SK-N-SH (cell line): ENCODE data around the gene UCP3. TPM values are rescaled to one million over a fixed set of nuclear protein-coding genes. Genes with fewer than 3 reads are reported as not detected.

ENCODE experiments used
- CTCF ChIA-PET: fragments of 300-600, 350-600 bp; formaldehyde crosslinking; extraction: SDS; loops from one replicate; lab custom pipeline; 2021; lab: Yijun Ruan, JAX
- POLR2A ChIA-PET: fragments of 350-600 bp; sonication (Branson Sonifier 250); formaldehyde crosslinking; extraction: SDS; loops from one replicate; lab custom pipeline; 2020; ENCODE audit warnings: antibody characterized with exemption, inconsistent platforms; lab: Yijun Ruan, JAX
- DNase-seq: peaks from one replicate; pipeline ENCODE4 v3.0.0; 2012
- H2AFZ ChIP-seq: fragments of 200-600 bp; sonication (generic); 2 replicates; pipeline ENCODE4 v1.8.1; 2016; ENCODE audit warnings: antibody characterized with exemption, mild to moderate bottlenecking, low read depth
- H3F3A ChIP-seq: fragments of 200-600 bp; sonication (generic); replicated peaks from 2 replicates; pipeline ENCODE3; 2016; ENCODE audit warnings: antibody characterized with exemption, mild to moderate bottlenecking; ENCODE audit not compliant: insufficient read depth
- H3K27ac ChIP-seq, 2 experiments: fragments of 200-500 bp in 1 of 2; fragments of 200-600 bp in 1 of 2; sonication (Bioruptor generic) in 1 of 2; sonication (generic), shearing (Covaris generic) in 1 of 2; 2 replicates each; pipeline versions ENCODE4 v1.5.1 to v1.6.1; 2014 to 2016; ENCODE audit warnings: low read depth in 2 of 2, inconsistent platforms in 1 of 2, low read length in 1 of 2, mild to moderate bottlenecking in 1 of 2, mixed read lengths in 1 of 2
- H3K27me3 ChIP-seq: fragments of 200-600 bp; sonication (generic), shearing (Covaris generic); 2 replicates; pipeline ENCODE4 v1.6.1; 2016; ENCODE audit warnings: mixed run types; ENCODE audit not compliant: insufficient read depth
- H3K36me3 ChIP-seq, 2 experiments: fragments of 200-500 bp in 1 of 2; fragments of 200-600 bp in 1 of 2; sonication (Bioruptor generic) in 1 of 2; sonication (generic) in 1 of 2; replicated peaks in 1 of 2; 2 replicates each; pipeline versions ENCODE3 to v1.5.1; 2014 to 2016; ENCODE audit warnings: low read length in 1 of 2, mild to moderate bottlenecking in 1 of 2; ENCODE audit not compliant: insufficient read depth in 2 of 2, control insufficient read depth in 1 of 2
- H3K4me1 ChIP-seq, 2 experiments: fragments of 200-500 bp in 1 of 2; fragments of 200-600 bp in 1 of 2; sonication (Bioruptor generic) in 1 of 2; sonication (generic), shearing (Covaris generic) in 1 of 2; 2 replicates each; pipeline versions ENCODE4 v1.5.1 to v1.6.1; 2014 to 2016; ENCODE audit warnings: low read depth in 1 of 2, low read length in 1 of 2, mixed run types in 1 of 2; ENCODE audit not compliant: insufficient read depth in 2 of 2, control insufficient read depth in 1 of 2
- H3K4me2 ChIP-seq: fragments of 200-600 bp; sonication (generic), shearing (Covaris generic); 2 replicates; pipeline ENCODE4 v1.6.1; 2017; ENCODE audit warnings: mixed run types
- H3K4me3 ChIP-seq, 2 experiments: fragments of 200-500 bp in 1 of 2; fragments of 200-600 bp in 1 of 2; sonication (Bioruptor generic) in 1 of 2; sonication (generic), shearing (Covaris generic) in 1 of 2; 2 replicates each; pipeline versions ENCODE4 v1.5.1 to v1.8.1; 2014 to 2016; ENCODE audit warnings: low read depth in 2 of 2, inconsistent platforms in 1 of 2, low read length in 1 of 2, mild to moderate bottlenecking in 1 of 2, mixed read lengths in 1 of 2, moderate library complexity in 1 of 2
- H3K79me2 ChIP-seq: fragments of 200-600 bp; sonication (generic); 2 replicates; pipeline ENCODE4 v1.8.1; 2017; ENCODE audit warnings: mild to moderate bottlenecking; ENCODE audit not compliant: insufficient read depth
- H3K9ac ChIP-seq: fragments of 200-600 bp; sonication (generic); 2 replicates; pipeline ENCODE4 v1.6.1; 2017; ENCODE audit warnings: mixed run types
- H3K9me2 ChIP-seq: fragments of 200-600 bp; sonication (generic); 2 replicates; pipeline ENCODE4 v1.6.1; 2017; ENCODE audit warnings: mixed run types
- H3K9me3 ChIP-seq: fragments of 200-600 bp; sonication (generic); 2 replicates; pipeline ENCODE4 v1.6.1; 2017; ENCODE audit warnings: mixed run types, mild to moderate bottlenecking, moderate library complexity
- H4K20me1 ChIP-seq: fragments of 200-600 bp; sonication (generic); 2 replicates; pipeline ENCODE4 v1.6.1; 2017; ENCODE audit warnings: mild to moderate bottlenecking, mixed run types; ENCODE audit not compliant: insufficient read depth
- FOSL2 ChIP-seq: IDR thresholded peaks from 2 replicates; pipeline ENCODE4 v1.4.0; 2012; ENCODE audit warnings: low read depth, mild to moderate bottlenecking, moderate library complexity, borderline replicate concordance
- FOXM1 ChIP-seq: IDR thresholded peaks from 2 replicates; pipeline ENCODE4 v1.4.0; 2012; ENCODE audit warnings: low read depth, mild to moderate bottlenecking
- GATA2 ChIP-seq: sonication (generic); formaldehyde crosslinking; IDR thresholded peaks from 2 replicates; pipeline ENCODE4 v1.5.0; 2020; ENCODE audit warnings: mild to moderate bottlenecking, missing genetic modification reagents
- MXI1 ChIP-seq: IDR thresholded peaks from 2 replicates; pipeline ENCODE4 v1.6.1; 2012; ENCODE audit warnings: mild to moderate bottlenecking, low read depth, low read length, improper control_type of control experiment
- NFIC ChIP-seq: IDR thresholded peaks from 2 replicates; pipeline ENCODE4 v1.4.0; 2012; ENCODE audit warnings: borderline replicate concordance
- NRF1 ChIP-seq: IDR thresholded peaks from 2 replicates; pipeline ENCODE4 v1.6.1; 2012; ENCODE audit warnings: low read depth, mild to moderate bottlenecking, low read length
- RFX5 ChIP-seq: IDR thresholded peaks from 2 replicates; pipeline ENCODE4 v1.6.1; 2012; ENCODE audit warnings: mild to moderate bottlenecking, improper control_type of control experiment, low read length
- TAF1 ChIP-seq: IDR thresholded peaks from 2 replicates; pipeline ENCODE4 v1.6.1; 2012; ENCODE audit warnings: low read depth, mild to moderate bottlenecking, low read length, moderate library complexity, borderline replicate concordance
- USF2 ChIP-seq: fragments of 150-350 bp; IDR thresholded peaks from 2 replicates; pipeline ENCODE4 v1.6.1; 2017; ENCODE audit warnings: antibody characterized with exemption, low read length, low read depth, borderline replicate concordance
- YY1 ChIP-seq: IDR thresholded peaks from 2 replicates; pipeline ENCODE4 v1.4.0; 2012; ENCODE audit warnings: low read depth, mild to moderate bottlenecking
- WGBS: methylation state at CpG from one replicate; pipeline ENCODE4 v1.1.6; 2017; ENCODE audit warnings: low lambda C conversion rate; 5-methylcytosine and 5-hydroxymethylcytosine counted together
- polyA plus RNA-seq, 3 experiments: library from polyadenylated mRNA; depleted of rRNA; stranded (reverse); fragments of >200 nt; gene quantifications; 2 replicates each; pipeline ENCODE4 v1.2.3, GENCODE V29; 2012
- TF ChIP-seq, protein P1 (sequence below): fragments of 150-350 bp; IDR thresholded peaks from 2 replicates; pipeline ENCODE4 v1.6.1; 2016; ENCODE audit warnings: mild to moderate bottlenecking, low read depth, low read length
- TF ChIP-seq, protein P2 (sequence below): fragments of 200-600 bp; sonication (generic); IDR thresholded peaks from 2 replicates; pipeline ENCODE4 v1.6.1; 2017; ENCODE audit warnings: antibody characterized with exemption, mild to moderate bottlenecking, moderate library complexity
- TF ChIP-seq, protein P3 (sequence below): IDR thresholded peaks from 2 replicates; pipeline ENCODE4 v1.4.0; 2012; ENCODE audit warnings: low read depth, borderline replicate concordance
- TF ChIP-seq, protein P4 (sequence below): IDR thresholded peaks from 2 replicates; pipeline ENCODE4 v1.4.0; 2012; ENCODE audit warnings: low read depth
- TF ChIP-seq, protein P5 (sequence below): IDR thresholded peaks from 2 replicates; pipeline ENCODE4 v1.4.0; 2012; ENCODE audit warnings: low read depth, borderline replicate concordance

Gene UCP3
- polyA plus RNA-seq, 1 of the 3 experiments (the other 2 are of a cell fraction), result 1.2 TPM

- peaks cover 5 to 8% of the 10 kb centered on the region in 2 experiments; a peak in 2 of 4 replicates for H3K4me1 ChIP-seq
- H3K9me2 ChIP-seq, result no peaks in the 10 kb centered on the region
- no peaks in the 10 kb centered on the region for H4K20me1 ChIP-seq
- TF ChIP-seq MXI1 (no peak), FOXM1 (no peak), NFIC (no peak)
- H3K9ac ChIP-seq, result no peak overlapping the region
- DNase-seq, result no peak
- no peak overlapping the region for H3K27ac ChIP-seq
- no peaks in the 10 kb centered on the region for H3K27me3 ChIP-seq
- H3F3A ChIP-seq, result no peaks in the 10 kb centered on the region
- ChIA-PET CTCF (interaction anchor here (1.2 to 1.5 kb wide), 4 partner anchors 9 to 605 kb away, joined by 3 to 4 read pairs (median 3); partner anchors contain the start of genes C2CD3, PPME1 and UCP2), POLR2A (no interaction called here)
- H3K4me3 ChIP-seq, result no peak overlapping the region
- H3K79me2 ChIP-seq, result no peaks in the 10 kb centered on the region
- no peaks in the 10 kb centered on the region for H3K36me3 ChIP-seq
- no peak overlapping the region for H2AFZ ChIP-seq
- H3K9me3 ChIP-seq, result no peaks in the 10 kb centered on the region
- WGBS, result no CpG with 5 or more reads among the region's 2 CpGs
- H3K4me2 ChIP-seq, result no peak overlapping the region
These were observed 43.1 kb downstream of the UCP3 start for GRCh38 chr11:73965764-73966121.

- Histone ChIP-seq H3K4me3 (no peak overlapping the region), H3K27ac (no peak overlapping the region), H3K27me3 (no peaks in the 10 kb centered on the region), H4K20me1 (no peaks in the 10 kb centered on the region), H3K4me1 (peaks cover 5 to 8% of the 10 kb centered on the region in 2 experiments; a peak in 2 of 4 replicates), H3K4me2 (peak overlapping the region; percentile 71), H3K9ac (no peak overlapping the region), H3F3A (no peaks in the 10 kb centered on the region), H3K9me3 (no peaks in the 10 kb centered on the region), H2AFZ (peak overlapping the region; percentile 41; the same call in 1 of the 2 replicates), H3K79me2 (no peaks in the 10 kb centered on the region), H3K36me3 (no peaks in the 10 kb centered on the region), H3K9me2 (no peaks in the 10 kb centered on the region)
- POLR2A ChIA-PET, result no interaction called here
- no peak for DNase-seq
- CTCF ChIA-PET, result interaction anchor here (0.6 to 3.4 kb wide), 16 partner anchors 9 to 606 kb away, joined by 3 to 21 read pairs (median 6); partner anchors contain the start of genes C2CD3, PPME1 and UCP2
- WGBS, result 74% methylated on average over 9 of the region's 10 CpGs
- TF ChIP-seq FOXM1, result no peak
- no peak for TF ChIP-seq YY1
- TF ChIP-seq FOSL2, result no peak
- no peak for TF ChIP-seq RFX5
- TF ChIP-seq, protein P1, sequence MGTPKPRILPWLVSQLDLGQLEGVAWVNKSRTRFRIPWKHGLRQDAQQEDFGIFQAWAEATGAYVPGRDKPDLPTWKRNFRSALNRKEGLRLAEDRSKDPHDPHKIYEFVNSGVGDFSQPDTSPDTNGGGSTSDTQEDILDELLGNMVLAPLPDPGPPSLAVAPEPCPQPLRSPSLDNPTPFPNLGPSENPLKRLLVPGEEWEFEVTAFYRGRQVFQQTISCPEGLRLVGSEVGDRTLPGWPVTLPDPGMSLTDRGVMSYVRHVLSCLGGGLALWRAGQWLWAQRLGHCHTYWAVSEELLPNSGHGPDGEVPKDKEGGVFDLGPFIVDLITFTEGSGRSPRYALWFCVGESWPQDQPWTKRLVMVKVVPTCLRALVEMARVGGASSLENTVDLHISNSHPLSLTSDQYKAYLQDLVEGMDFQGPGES, result no peak
- TF ChIP-seq, protein P2, sequence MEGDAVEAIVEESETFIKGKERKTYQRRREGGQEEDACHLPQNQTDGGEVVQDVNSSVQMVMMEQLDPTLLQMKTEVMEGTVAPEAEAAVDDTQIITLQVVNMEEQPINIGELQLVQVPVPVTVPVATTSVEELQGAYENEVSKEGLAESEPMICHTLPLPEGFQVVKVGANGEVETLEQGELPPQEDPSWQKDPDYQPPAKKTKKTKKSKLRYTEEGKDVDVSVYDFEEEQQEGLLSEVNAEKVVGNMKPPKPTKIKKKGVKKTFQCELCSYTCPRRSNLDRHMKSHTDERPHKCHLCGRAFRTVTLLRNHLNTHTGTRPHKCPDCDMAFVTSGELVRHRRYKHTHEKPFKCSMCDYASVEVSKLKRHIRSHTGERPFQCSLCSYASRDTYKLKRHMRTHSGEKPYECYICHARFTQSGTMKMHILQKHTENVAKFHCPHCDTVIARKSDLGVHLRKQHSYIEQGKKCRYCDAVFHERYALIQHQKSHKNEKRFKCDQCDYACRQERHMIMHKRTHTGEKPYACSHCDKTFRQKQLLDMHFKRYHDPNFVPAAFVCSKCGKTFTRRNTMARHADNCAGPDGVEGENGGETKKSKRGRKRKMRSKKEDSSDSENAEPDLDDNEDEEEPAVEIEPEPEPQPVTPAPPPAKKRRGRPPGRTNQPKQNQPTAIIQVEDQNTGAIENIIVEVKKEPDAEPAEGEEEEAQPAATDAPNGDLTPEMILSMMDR, result no peak
- TF ChIP-seq, protein P3, sequence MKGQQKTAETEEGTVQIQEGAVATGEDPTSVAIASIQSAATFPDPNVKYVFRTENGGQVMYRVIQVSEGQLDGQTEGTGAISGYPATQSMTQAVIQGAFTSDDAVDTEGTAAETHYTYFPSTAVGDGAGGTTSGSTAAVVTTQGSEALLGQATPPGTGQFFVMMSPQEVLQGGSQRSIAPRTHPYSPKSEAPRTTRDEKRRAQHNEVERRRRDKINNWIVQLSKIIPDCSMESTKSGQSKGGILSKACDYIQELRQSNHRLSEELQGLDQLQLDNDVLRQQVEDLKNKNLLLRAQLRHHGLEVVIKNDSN, result no peak
- TF ChIP-seq, protein P4, sequence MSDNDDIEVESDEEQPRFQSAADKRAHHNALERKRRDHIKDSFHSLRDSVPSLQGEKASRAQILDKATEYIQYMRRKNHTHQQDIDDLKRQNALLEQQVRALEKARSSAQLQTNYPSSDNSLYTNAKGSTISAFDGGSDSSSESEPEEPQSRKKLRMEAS, result no peak
- no peak for TF ChIP-seq USF2
- no peak for TF ChIP-seq GATA2
- no peak for TF ChIP-seq TAF1
- no peak for TF ChIP-seq NRF1
- TF ChIP-seq, protein P5, sequence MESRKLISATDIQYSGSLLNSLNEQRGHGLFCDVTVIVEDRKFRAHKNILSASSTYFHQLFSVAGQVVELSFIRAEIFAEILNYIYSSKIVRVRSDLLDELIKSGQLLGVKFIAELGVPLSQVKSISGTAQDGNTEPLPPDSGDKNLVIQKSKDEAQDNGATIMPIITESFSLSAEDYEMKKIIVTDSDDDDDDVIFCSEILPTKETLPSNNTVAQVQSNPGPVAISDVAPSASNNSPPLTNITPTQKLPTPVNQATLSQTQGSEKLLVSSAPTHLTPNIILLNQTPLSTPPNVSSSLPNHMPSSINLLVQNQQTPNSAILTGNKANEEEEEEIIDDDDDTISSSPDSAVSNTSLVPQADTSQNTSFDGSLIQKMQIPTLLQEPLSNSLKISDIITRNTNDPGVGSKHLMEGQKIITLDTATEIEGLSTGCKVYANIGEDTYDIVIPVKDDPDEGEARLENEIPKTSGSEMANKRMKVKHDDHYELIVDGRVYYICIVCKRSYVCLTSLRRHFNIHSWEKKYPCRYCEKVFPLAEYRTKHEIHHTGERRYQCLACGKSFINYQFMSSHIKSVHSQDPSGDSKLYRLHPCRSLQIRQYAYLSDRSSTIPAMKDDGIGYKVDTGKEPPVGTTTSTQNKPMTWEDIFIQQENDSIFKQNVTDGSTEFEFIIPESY, result no peak
These were observed 43.7 kb downstream of the UCP3 start for GRCh38 chr11:73965076-73965763.
